Pons (tissue), 1 donor: ENCODE results near the gene FOXL1.

ENCODE experiments used
- DNase-seq: peaks from one replicate; pipeline ENCODE4 v3.0.0-alpha.2; 2016; ENCODE audit warnings: low spot score

The FOXL1 gene

DNA sequence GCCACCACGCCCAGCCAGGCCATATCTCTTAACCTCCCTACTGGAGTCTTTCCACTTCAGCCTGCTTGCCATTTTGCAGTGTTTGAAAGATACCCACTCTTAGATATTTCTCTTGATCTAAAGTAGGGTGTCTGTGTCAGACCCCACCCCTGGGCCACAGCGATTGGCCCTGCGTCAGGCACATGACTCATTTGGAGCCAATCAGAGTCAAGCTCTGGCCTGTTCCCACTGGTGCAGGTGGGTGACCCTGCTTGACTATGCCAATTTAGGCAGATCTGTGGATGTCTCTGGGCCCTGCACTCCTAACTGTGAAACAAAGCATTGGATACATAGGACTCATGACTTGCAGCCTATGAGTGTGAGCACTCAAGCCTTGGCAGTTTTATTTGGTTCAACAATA lies 27.6 kb downstream of the FOXL1 start:
- DNase-seq, result no peak

DNA sequence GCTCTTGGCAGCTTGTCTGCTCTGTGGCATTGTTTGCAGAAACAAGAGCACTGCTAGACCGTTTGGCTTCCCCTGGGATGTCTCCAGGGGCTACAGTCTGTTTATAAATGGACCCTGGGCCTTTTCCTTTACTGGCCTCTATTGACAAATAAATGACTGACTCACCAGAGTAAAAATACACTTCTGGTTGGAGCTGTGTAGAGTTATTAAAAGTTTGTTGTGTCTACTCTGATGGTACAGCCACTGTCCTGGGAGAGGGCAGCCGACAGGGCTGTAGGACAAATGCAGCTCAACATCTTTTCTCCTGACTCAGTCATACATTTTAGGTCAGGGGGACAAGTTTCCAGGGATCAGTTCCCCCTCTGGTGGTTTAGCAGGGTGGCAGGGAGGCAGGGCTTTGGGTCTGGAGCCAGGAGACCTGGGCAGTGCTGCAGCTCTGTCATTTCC lies 30.0 kb downstream of the FOXL1 start:
- DNase-seq, result no peak

DNA sequence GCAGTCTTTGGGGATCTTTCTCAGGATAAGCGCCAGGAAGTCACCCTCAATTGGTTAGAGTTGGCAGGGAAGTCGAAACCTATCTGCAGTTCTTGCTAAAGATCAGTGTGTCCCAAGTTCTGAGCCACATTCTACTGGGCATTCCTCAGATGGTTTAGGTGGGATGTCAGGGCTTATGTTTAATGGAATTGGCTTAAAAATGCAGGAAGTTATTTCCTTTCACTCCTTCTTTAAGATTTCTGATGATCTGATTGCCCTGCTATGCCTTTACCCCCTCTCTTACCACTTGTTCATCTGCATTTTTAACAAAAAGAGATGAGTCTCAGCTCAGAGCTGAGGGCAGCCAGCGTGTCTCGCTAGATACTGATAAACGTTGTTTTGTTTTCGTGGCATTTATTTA lies 30.8 kb downstream of the FOXL1 start:
- no peak for DNase-seq

DNA sequence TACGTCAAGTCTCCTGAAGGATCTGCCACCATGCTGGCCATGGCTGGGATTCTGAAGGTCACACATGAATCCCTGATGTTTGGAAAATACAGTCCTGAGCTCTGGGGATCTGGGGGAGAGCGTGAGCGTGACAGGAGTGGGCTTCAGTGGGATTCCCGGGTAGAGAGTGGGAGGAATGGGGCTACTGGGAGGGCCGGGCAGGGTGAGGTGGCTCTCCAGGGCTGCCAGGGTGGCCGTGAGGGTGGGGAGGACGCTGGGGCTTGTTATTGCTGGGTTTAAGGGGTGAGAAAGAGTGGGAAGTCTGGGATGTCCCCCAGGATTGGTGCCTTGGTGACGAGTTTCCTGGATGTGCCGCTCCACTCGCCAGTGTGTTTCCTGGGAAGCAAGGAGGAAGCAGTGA lies 31.3 kb downstream of the FOXL1 start:
- DNase-seq, result no peak

DNA sequence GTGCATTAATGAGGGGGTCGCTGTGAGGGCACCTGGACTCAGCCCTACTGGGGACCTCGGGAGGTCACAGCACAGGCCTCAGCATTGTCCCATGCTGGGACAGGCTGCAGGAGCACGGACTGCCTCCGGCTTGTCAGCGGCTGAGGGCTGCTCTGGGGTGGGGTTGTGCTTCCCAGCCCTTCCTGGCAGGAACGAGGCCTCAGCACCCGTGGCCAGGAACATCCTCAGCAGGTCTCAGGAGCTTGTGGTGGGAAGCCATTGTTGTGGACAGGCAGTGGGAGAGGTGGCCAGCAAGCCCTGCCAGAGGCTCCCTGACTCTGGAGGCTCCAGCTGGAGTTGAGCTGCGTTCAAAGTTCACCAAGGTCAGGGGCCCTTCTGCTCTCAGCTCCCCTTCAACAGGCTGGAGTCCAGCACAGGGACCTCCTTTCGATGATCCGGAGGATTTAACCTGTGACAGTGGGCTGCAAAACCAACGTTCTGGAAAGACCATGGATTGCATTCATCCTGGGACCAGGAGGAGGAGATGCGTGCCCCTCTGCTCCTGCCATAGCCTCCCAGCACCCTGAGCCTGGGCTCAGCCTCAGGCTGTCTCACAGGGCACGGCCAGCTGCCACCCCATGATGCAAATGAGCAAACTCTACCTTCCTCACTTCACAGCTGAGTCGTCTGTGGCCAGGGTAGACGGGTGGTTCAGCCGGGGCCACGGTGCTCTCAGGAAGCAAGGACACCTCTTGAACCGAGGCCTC lies 32.6 kb downstream of the FOXL1 start:
- no peak for DNase-seq

DNA sequence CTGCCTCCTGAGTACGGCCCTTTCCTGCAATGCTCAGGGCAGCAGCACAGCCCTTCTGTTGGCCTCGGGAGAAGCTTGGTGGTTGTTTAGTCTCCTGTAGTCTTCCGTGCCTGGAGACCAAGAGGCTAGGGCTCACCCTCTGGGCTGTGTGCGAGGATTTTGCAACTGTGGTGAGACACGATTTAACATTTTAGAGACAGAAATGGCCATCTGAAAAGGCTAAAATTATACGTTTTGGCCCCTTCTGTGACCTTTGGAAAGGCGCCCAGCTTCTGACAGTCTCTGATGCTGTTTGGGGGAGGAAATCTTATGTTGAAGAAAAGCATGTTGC lies 33.1 kb downstream of the FOXL1 start:
- no peak for DNase-seq

DNA sequence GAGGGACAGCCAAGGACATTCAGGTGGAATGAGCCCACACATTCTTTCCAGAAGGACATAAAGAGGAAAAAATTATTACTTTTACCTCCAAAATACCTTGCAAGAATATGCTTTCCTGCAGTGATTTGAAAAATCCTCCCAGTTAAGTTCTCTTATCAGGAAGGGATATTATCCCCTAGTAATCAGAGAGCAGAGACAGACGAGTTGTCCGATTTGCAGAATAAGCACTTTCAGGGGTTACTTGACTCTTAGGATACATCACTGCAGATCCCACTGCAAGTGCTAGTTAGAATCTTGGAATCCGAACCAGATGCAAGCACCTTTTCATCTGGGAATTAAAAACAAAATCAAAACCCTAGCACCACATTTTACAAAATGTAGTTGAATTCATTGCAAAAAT lies 33.6 kb downstream of the FOXL1 start:
- DNase-seq, result no peak

DNA sequence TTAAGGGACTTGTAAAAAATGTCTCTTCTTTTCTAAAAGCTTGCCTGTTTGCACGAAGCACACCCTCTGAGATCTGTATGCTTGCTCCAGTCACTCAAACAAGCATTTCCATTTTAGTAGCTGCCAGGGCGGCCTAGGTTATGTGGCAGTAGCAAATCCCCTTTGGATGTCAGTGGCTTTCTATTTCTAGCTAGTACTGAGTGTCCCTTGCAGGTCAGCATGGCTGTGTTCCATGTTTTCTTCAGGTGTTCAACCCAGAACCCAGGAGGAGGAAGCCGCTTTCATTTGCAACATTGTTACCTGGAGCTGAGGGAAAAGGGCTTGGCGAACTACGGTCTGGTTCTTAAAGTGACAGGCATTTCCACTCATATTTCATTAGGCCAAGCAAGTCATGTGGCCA lies 36.4 kb downstream of the FOXL1 start:
- DNase-seq, result no peak

DNA sequence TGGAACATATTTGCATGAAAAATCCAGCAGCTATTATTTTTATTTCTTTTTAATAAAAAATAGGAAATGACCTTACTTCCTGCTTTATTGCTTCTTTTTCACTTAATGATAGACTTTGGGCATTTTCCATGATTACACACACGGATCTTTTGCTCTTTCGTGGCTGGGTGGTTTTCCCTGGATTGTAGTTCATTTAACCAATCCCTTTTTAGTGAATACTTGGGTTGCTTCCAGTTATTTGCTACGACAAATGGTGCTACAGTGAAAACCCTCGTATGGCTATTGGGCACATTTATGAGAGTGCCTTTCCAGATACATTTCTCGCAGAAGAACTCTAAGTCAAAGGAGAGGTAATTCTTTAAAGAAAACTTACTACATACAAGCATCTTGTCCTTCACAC lies 38.6 kb downstream of the FOXL1 start:
- DNase-seq, result no peak

DNA sequence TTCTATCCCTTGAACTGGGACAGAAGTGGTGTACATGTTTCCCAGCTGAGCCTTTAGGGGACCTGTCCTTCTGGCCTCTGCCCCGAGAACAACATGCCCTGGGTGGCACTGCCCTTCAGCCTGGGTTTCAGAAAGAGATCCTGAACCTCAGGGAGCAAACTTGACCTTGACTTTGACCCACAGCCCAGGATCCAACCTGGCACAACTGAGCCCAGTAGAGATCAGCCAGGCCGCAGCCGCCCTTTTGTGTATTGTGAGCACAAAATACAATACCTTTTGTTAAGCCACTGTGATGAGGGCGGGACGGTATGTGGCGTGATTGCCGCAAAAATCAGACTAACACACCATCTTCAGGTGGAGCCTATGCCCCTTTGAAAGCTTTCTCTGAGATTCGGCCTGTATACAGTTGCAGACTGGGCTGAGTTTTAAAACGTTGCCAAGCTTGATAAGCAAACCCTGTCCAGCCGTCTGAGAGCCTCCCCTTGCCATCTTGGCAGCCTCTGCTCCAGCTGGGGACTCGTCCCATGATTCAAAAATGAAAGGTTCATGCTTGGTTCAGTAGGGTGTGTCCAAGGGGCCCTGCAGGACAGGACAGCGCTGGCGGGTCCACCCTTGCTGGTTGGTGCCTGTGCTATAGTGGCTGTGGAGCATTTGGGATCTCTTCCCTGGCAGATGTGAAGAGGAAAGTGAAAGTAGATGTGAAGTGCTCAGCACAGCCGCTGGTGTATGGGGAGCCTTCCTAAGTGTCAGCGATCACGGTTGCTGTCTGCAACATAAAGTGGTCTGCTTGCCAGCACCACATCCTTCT lies 40.3 kb downstream of the FOXL1 start:
- no peak for DNase-seq

DNA sequence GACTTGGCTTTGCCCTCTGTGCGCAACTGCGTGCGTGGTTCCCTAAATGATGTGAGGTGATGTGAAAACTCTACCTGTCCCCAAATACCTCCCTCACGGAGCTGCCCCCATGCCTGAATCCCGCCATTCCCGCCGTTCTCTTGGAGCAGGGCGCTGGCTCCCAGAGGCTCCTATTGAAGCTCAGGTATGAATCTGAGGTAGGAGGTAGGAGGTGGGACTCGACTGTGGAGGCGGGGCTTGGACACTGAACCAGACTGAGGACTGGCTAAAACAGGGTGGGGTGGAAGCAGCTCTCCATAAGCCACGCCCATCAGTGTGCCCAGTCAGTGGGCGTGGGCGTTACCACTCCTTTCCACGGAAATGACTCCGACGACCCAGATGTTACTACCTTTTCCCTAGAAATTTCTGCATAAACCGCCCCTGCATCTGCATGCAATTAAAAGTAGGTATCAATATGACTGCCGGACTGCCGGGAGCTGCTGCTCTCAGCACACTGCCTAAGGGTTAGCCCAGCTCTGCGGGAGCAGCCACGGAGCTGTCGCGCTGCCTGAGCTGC lies 41.0 kb downstream of the FOXL1 start:
- DNase-seq, result no peak

DNA sequence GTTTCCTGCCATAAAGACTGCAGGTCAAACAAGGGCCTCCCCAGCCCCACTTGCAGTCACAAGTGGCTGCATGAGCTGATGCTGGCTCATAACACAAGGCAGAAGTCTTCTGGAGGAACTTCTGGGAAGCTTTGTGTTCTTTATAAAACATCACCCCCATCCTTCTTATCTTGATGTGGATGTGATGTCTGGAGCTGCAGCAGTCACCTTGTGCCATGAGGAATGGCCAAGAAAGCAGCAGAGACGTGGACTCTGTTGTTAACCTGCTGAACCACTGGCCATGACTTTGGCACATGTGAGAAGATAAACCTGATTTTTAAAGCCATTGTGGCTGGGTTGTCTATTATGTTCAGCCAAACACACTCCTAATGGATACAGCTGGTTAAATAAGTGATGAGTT lies 41.8 kb downstream of the FOXL1 start:
- no peak for DNase-seq

DNA sequence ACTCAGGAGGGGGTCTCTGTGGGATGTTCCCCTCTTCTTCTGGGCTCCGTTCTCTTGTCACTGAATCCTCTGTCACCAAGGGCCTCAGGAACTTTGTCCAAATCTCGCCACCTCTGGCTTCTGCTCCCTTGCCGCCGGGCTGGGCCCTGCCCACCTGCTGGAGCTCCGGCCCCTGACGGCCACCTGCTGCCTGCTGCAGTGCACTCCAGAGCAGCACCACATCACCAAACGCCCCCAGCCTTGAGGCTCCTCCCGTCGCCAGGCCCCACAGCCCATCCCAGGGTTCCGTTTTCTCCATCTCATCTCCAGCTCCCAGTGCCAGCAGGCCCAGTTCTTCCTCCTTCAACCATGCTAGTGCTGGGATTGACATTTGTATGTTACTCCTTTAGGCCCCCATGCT lies 43.6 kb downstream of the FOXL1 start:
- no peak for DNase-seq

DNA sequence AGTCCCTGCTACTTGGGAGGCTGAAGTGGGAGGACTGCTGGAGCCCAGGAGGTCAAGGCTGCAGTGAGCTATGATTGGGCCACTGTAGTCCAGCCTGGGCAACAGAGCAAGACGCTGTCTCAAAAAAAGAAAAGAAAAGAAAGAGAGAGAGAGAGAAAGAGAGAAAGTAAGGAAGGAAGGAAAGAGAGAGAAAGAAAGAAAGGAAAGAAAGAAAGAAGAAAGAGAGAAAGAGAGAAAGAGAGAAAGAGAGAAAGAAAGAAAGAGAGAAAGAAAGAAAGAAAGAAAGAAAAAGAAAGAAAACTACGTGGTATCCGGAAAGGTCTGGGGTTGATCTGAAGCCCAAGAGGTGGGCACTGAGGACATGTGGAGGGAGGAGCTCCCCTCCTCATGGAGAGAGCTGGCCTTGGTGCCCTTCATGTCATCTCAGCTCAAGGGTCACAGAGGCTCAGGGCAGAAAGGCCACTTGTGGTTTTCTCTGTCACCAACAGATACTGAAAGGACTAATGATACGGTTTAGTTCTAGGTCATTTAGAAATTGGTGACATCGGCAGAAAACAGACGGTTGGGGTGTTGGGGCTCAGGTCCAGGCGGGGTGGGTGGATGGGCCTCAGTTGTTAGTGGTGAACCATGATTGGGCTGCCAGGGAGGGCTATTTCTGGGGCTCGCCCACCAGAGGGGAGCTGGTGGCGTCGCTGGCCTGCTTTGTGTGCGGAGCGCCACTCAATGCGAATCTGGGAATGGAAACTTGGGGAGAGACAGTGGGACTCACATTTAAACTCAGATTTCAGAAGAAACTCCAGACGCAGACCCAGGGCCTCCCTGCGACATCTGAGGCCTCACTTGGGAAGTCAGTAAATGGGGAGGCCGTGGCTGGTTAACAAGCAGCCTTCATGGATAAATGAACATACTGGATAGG lies 44.6 kb downstream of the FOXL1 start:
- DNase-seq, result no peak

DNA sequence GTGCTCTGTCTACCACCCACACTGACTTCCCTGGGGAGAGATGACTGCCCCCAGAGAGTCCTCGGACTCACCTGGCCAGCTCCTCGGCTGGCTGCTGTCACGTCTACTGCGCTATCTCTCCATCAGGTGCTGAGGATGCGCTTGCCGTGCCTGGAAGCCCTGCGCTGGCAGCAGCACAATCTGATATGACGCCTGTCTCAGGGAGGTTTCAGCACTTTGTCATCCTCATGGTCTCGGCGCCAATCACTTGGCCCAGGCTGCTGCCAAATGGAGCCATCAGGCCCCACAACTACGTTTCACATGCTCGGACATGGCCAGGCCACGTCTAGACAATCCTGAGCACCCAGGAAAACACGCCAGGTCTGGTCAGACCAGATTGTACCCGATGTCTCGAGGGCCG lies 46.7 kb downstream of the FOXL1 start:
- no peak for DNase-seq

DNA sequence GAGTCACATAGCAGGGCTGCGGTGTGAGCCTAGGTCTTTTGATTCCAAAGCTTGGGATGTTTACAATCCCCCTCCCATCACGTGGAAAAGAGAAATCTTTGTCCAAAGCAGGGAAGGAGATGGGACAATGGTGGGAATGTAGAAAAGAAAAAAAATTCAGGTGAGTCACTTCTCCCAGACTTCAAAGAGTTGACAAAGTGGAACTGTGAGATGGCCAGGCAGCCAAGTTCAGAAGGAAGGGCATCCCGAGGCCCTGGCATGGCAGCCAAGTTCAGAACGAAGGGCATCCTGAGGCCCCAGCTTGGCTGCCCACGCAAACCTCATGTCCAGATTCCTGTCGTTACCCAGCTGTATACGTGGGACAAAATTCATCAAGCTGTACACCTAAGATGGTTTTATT lies 47.5 kb downstream of the FOXL1 start:
- no peak for DNase-seq

DNA sequence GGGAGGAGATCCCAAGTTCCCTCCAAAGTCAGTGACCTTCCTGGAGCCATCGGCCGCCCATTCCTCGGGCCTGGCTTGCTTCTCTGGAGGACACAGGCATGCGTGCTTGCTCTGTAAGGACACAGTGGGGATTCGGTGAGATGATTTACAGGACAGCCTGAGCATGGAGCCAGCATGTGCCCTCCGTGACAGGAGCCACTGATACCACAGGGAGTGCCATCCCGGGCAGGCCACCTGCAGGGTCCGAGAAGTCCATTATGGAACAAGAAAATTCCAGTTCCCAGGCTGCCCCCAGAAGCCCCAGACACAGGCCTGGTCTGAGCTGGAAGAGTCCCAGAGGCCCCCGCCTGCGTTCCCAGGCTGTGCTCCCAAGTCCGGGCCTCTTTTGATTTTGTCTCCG lies 47.9 kb downstream of the FOXL1 start:
- DNase-seq, result no peak

DNA sequence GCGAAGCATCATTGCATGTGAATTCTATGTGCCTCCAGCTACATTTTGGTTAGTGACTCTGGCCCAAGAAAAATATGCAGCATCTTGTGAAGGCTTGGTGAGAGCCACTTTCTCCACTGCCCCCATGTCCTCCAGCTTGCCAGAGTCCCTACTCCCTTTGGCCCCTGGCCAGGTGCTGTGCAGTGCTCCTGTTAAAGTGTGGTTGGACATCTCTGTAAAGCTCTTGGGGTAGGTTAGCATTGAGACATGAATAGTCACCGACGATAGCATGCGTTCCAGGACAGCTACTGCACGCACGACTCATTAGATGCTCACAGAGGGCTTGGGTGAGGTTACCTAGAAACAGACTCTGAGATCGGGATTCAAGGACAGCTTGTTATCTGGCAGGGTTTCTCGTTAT lies 48.6 kb downstream of the FOXL1 start:
- DNase-seq, result no peak

DNA sequence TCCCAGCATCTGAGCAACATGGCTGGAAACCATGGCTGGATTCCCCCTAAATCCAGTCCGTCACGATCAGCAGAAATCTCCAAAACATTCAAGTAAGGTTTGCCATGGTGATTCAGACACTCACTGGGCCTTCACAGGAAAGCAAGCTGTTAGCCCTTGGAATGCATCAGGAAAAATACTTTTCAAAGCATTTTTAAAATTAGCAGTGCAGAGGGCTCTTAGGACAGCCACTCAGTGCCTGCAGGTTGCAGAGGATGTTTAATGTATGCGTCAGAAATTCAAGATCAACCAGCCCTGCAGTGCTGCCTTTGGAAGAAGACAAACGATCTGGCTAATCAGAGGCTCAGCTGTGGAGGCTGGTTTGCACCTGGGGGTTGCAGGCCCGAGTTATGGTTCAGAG lies 50.3 kb downstream of the FOXL1 start:
- DNase-seq, result no peak

DNA sequence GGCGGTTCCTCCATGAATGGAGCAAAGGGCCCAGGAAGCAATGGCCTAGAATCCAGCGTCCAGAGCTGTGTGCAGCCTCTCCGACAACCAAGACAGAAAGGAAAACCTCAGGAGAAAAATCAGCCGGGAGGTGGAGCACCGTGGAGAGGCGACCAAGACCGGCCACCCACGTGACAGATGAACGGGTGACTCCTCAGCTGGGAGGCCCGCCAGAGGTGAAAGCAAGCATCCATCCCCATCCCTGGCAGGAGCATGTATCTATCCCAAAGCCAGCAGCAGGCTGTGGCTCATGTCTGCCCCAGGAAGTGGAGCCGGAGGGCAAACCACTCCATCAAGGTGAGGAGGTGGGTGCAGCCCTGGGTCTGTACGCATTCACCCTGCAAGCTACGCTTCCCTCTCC lies 52.1 kb downstream of the FOXL1 start:
- DNase-seq, result no peak

DNA sequence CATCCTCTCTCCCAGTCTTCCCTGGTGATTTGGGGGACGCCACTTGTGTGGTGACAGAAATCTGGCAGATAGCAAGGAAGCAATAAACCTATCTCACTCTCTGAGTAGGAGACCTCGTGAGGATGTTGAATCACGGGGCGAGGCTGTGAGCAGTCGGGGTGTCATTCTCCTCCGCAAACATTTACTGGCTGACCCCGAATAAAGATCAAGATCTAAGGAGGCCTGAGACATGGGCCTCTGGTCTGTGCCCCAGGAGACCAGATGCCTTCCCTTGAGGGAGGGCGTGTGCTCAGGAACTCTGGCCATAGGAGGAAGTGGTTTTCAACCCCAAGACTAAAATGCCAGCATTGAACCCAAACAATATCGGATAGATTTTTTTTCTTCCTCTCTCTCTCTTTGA lies 53.1 kb downstream of the FOXL1 start:
- no peak for DNase-seq
